ENCODE measurements around the gene TSPAN18. TPM values are rescaled to one million over a fixed set of nuclear protein-coding genes. Genes with fewer than 3 reads are reported as not detected.

The TSPAN18 gene
- total and polyA plus RNA-seq, 2 of the 4 experiments (the other 2 are of a cell fraction), result 0.36 to 1.1 TPM

- H3K27me3 ChIP-seq (ENCODE audit: control insufficient read depth, insufficient read depth, low read length), result peaks cover 41% of the 10 kb centered on the region
- ATAC-seq (ENCODE audit: low read depth) (peak; percentile 92), DNase-seq (peak; percentile 44)
- dilution Hi-C loops (cut with HindIII; ENCODE audit: low sequenced_read_pairs, unreplicated experiment), result no loop called here
- H3K4me2 ChIP-seq (ENCODE audit: low read depth, low read length), result no peak overlapping the region; the same call in 1 of the 2 replicates
- H2BK20ac ChIP-seq (ENCODE audit: low read depth, low read length), result no peak overlapping the region
- POLR2A ChIA-PET (ENCODE audit: unreplicated experiment), result no interaction called here
- in situ Hi-C loops (cut with MboI; ENCODE audit: low sequenced_read_pairs), result no loop called here
- H3K56ac ChIP-seq (ENCODE audit: extremely low read depth, insufficient read depth, low read length), result no peak overlapping the region
- no peak overlapping the region for H3K4me3 ChIP-seq (ENCODE audit: insufficient read depth, low read depth, low read length)
- H3K79me1 ChIP-seq (ENCODE audit: low read depth in 1 of 2, low read length in 2 of 2), result no peaks in the 10 kb centered on the region
- peak overlapping the region; percentile 48; the same call in 1 of the 2 replicates for H3K27ac ChIP-seq (ENCODE audit: insufficient read depth, low read length)
- H3K9me1 ChIP-seq (ENCODE audit: insufficient read depth, low read length), result no peaks in the 10 kb centered on the region
- no peaks in the 10 kb centered on the region; the same call in 1 of the 2 replicates for H4K20me1 ChIP-seq (ENCODE audit: insufficient read depth, low read length)
- no peak overlapping the region for H2BK5ac ChIP-seq (ENCODE audit: low read depth, low read length, poor library complexity, severe bottlenecking)
- BruUV-seq (replicated peaks), result no TSS peak
- no peaks in the 10 kb centered on the region for H3K36me3 ChIP-seq (ENCODE audit: control insufficient read depth, insufficient read depth, low read length)
- H3K4me1 ChIP-seq (ENCODE audit: control insufficient read depth, insufficient read depth, low read length), result peaks cover 6% of the 10 kb centered on the region; the same call in 1 of the 2 replicates
- H4K5ac ChIP-seq (ENCODE audit: low read depth, low read length), result no peak overlapping the region
- no peak overlapping the region for H3K14ac ChIP-seq (replicated peaks; ENCODE audit: low read depth, low read length)
- H3K9me3 ChIP-seq (ENCODE audit: control insufficient read depth, insufficient read depth, low read length), result no peaks in the 10 kb centered on the region
- H2AK9ac ChIP-seq (replicated peaks; ENCODE audit: low read depth, low read length, poor library complexity), result no peak overlapping the region
- intact Hi-C loops (cut with micrococcal nuclease), result no loop called here
- H2BK15ac ChIP-seq (ENCODE audit: low read depth, low read length), result no peak overlapping the region
- H2AK5ac ChIP-seq (ENCODE audit: low read depth, low read length), result no peak overlapping the region
- no peak overlapping the region for H2BK120ac ChIP-seq (ENCODE audit: low read depth, low read length)
- no peak for TF ChIP-seq CHD1 (IDR thresholded peaks at IDR 0.05; ENCODE audit: low read depth, low read length)
- no peak for TF ChIP-seq RAD21 (IDR thresholded peaks at IDR 0.05; ENCODE audit: low read length)
- no peak for TF ChIP-seq USF2 (IDR thresholded peaks at IDR 0.05; ENCODE audit: low read depth, low read length)
- no peak for TF ChIP-seq NFE2L2 (IDR thresholded peaks at IDR 0.05; ENCODE audit: low read depth, low read length)
- TF ChIP-seq MXI1 (IDR thresholded peaks at IDR 0.05; ENCODE audit: borderline replicate concordance, low read depth, low read length), result no peak
- no peak overlapping the region for H4K8ac ChIP-seq (ENCODE audit: low read depth in 2 of 2, low read length in 2 of 2)
- no peak overlapping the region for H3K23ac ChIP-seq (ENCODE audit: low read depth, low read length)
- H2AFZ ChIP-seq (replicated peaks; ENCODE audit: low read length, poor library complexity), result no peak overlapping the region
- WGBS, 2 experiments (ENCODE audit: extremely low coverage in 2 of 2, insufficient read length in 1 of 2), result no CpG with 5 or more reads among the region's 5 CpGs
- H3K9ac ChIP-seq (ENCODE audit: low read depth, low read length), result no peak overlapping the region
- CTCF ChIA-PET, result no interaction called here
- H4K91ac ChIP-seq (ENCODE audit: insufficient read depth, low read depth, low read length), result no peak overlapping the region
- no peak overlapping the region for H3K18ac ChIP-seq (ENCODE audit: low read depth, low read length)
- H3K4ac ChIP-seq (ENCODE audit: low read depth, low read length), result no peak overlapping the region
Measured at GRCh38 chr11:44743959-44744557, 17.3 kb downstream of the TSPAN18 start.

Data from IMR-90 (cell line).